ENCODE results near the gene LGR5. TPM values are rescaled to one million over a fixed set of nuclear protein-coding genes. Genes with fewer than 3 reads are reported as not detected.

The LGR5 gene, protein sequence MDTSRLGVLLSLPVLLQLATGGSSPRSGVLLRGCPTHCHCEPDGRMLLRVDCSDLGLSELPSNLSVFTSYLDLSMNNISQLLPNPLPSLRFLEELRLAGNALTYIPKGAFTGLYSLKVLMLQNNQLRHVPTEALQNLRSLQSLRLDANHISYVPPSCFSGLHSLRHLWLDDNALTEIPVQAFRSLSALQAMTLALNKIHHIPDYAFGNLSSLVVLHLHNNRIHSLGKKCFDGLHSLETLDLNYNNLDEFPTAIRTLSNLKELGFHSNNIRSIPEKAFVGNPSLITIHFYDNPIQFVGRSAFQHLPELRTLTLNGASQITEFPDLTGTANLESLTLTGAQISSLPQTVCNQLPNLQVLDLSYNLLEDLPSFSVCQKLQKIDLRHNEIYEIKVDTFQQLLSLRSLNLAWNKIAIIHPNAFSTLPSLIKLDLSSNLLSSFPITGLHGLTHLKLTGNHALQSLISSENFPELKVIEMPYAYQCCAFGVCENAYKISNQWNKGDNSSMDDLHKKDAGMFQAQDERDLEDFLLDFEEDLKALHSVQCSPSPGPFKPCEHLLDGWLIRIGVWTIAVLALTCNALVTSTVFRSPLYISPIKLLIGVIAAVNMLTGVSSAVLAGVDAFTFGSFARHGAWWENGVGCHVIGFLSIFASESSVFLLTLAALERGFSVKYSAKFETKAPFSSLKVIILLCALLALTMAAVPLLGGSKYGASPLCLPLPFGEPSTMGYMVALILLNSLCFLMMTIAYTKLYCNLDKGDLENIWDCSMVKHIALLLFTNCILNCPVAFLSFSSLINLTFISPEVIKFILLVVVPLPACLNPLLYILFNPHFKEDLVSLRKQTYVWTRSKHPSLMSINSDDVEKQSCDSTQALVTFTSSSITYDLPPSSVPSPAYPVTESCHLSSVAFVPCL
- total RNA-seq: not detected

DNA sequence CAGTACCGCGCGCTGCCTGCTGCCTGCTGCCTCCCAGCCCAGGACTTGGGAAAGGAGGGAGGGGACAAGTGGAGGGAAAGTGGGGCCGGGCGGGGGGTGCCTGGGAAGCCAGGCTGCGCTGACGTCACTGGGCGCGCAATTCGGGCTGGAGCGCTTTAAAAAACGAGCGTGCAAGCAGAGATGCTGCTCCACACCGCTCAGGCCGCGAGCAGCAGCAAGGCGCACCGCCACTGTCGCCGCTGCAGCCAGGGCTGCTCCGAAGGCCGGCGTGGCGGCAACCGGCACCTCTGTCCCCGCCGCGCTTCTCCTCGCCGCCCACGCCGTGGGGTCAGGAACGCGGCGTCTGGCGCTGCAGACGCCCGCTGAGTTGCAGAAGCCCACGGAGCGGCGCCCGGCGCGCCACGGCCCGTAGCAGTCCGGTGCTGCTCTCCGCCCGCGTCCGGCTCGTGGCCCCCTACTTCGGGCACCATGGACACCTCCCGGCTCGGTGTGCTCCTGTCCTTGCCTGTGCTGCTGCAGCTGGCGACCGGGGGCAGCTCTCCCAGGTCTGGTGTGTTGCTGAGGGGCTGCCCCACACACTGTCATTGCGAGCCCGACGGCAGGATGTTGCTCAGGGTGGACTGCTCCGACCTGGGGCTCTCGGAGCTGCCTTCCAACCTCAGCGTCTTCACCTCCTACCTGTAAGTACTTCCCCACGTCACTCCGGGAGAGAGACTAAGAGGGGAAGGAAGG lies at the start of gene LGR5:
LGR5 (plus strand) TSS at position 186 of the 732 bp plus-strand sequence; CDS start at position 469, 283 bp downstream.
- DNase-seq: peak; percentile 46
- Mint-ChIP-seq H3K27ac (no peak within 1 kb of the TSS), H3K4me1 (peaks cover 19% of the 10 kb centered on the region), H3K9me3 (ENCODE audit: low read depth) (peaks cover 18% of the 10 kb centered on the region), H3K27me3 (peaks cover 44% of the 10 kb centered on the region), H3K4me3 (peak within 1 kb of the TSS; percentile 69), H3K36me3 (ENCODE audit: low read depth) (no peaks in the 10 kb centered on the region)
- ChIA-PET CTCF (no interaction called here), POLR2A (no interaction called here)
- ATAC-seq: peak; percentile 64
- intact Hi-C loops (cut with DNase I, micrococcal nuclease): no loop called here

DNA sequence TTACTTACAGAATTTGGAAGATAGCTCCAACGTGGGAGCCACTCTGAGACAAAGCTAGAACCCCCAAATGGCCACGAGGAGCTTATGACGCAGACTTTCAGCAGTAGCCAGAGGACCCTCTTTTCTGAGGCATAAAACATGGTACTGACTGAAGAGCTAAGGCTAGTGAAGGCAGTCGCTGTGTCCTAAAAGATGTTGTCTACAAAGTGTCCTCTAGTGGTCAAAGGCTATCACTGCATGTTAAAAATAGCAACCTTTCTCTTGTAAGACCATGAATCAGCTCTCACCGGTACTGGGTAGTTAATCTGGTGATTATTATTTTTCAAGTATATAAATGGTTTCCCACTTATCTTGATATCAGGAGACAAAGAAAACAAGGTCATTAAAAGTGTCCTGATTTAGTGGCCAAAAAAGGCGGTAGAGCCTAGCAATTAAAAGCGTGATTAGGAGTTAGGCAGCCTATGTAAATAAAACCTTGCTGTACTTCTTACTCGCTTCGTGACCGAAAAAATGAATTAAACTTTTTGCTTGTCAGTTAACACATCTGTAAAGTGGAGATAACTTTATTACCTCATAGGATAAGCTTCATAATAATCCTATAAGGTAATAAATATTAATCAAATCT lies 47.0 kb upstream of the LGR5 start:
- POLR2A ChIA-PET: no interaction called here
- intact Hi-C loops (cut with DNase I, micrococcal nuclease): loop anchor here (2.0 to 10.0 kb wide), 4 partner anchors 175 to 660 kb away; no protein-coding TSS in a partner anchor
- no peak overlapping the region for H3K27ac Mint-ChIP-seq
- ATAC-seq: peak; percentile 69
- H3K4me1 Mint-ChIP-seq: no peaks in the 10 kb centered on the region
- H3K27me3 Mint-ChIP-seq: peaks cover 11% of the 10 kb centered on the region
- no peaks in the 10 kb centered on the region for H3K9me3 Mint-ChIP-seq (ENCODE audit: low read depth)
- no peaks in the 10 kb centered on the region for H3K36me3 Mint-ChIP-seq (ENCODE audit: low read depth)
- no peak overlapping the region for H3K4me3 Mint-ChIP-seq
- CTCF ChIA-PET: interaction anchor here (0.7 to 2.6 kb wide), 10 partner anchors 9 to 250 kb away, joined by 3 to 27 read pairs (median 4); no protein-coding TSS in a partner anchor
- peak; percentile 6 for DNase-seq

DNA sequence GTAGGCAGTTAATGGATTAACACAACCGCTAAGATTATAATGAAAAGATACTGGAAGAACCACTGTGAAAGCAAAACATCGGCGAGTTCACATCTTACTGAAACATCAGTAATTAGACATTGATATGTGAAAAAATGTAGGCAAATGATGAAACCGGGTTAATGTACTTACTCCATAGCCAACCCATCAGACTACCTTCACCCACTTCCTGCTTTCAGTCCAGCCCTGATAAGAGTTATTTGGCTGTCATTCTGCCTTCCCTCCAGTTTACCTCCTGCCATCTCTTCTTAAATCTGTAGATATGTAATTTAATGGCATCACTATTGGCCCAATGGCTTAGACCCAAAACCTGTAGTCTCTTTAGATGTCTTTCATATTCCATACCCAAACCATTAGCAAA lies 46.0 kb upstream of the LGR5 start:
- Mint-ChIP-seq H3K4me3 (no peak overlapping the region), H3K27me3 (peaks cover 11% of the 10 kb centered on the region), H3K4me1 (no peaks in the 10 kb centered on the region), H3K36me3 (ENCODE audit: low read depth) (no peaks in the 10 kb centered on the region), H3K27ac (no peak overlapping the region), H3K9me3 (ENCODE audit: low read depth) (no peaks in the 10 kb centered on the region)
- intact Hi-C loops (cut with DNase I, micrococcal nuclease): loop anchor here (2.0 to 10.0 kb wide), 4 partner anchors 176 to 661 kb away; no protein-coding TSS in a partner anchor
- POLR2A ChIA-PET: no interaction called here
- ATAC-seq (no peak), DNase-seq (no peak)
- CTCF ChIA-PET: interaction anchor here (1.0 to 2.6 kb wide), 4 partner anchors 8 to 235 kb away, joined by 3 to 27 read pairs (median 12); no protein-coding TSS in a partner anchor

DNA sequence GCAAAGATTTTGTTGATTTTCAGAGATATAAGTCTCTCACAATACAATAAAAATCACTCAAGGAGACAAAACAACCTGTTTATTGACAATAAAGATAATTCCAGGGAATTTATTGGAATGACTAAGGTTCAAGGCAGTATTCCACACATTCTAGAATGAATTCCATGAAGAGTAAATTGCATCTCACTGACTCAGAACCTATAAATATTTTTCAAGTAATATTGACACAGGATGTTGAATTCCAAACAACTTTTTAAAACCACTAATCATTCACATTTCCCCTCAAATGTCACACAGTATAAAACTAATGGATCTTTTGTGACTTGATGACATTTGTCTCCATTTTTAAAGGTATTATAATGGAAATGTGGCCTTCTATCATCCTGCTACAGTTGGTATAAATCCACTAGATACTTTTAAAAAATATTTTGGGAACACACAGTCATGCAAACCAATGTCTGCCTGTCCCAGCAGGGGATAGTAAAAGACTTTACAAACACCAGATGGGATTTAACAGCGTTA lies 42.1 kb upstream of the LGR5 start:
- CTCF ChIA-PET: no interaction called here
- Mint-ChIP-seq H3K4me1 (no peaks in the 10 kb centered on the region), H3K27ac (no peak overlapping the region), H3K4me3 (no peak overlapping the region), H3K27me3 (peaks cover 7% of the 10 kb centered on the region), H3K9me3 (ENCODE audit: low read depth) (no peaks in the 10 kb centered on the region), H3K36me3 (ENCODE audit: low read depth) (no peaks in the 10 kb centered on the region)
- intact Hi-C loops (cut with DNase I, micrococcal nuclease): loop anchor here in 1 of 2 experiments (10.0 kb wide), 1 partner anchor 183 kb away; no protein-coding TSS in a partner anchor
- DNase-seq (no peak), ATAC-seq (no peak)
- POLR2A ChIA-PET: no interaction called here

DNA sequence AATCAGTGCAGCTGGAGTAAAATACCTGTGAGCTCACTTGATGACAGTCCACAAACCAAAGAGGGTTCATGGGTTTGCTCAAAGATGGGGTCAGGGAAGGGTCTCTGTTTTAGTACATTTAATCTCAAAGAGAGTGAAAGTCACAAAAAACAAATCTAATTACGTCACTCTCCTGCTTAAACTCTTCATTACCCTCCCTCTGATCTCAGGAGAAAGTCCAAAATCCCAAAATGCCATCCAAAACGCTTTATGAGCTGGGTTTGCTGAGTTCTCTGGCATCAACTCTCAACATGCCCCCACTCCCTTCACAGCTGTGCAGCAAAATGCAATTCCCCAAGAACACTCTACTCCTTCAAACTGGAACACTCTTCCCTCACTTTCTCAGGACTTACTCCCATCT lies 40.4 kb upstream of the LGR5 start:
- Mint-ChIP-seq H3K9me3 (ENCODE audit: low read depth) (no peaks in the 10 kb centered on the region), H3K4me3 (no peak overlapping the region), H3K36me3 (ENCODE audit: low read depth) (no peaks in the 10 kb centered on the region), H3K27me3 (peaks cover 18% of the 10 kb centered on the region), H3K4me1 (no peaks in the 10 kb centered on the region), H3K27ac (no peak overlapping the region)
- intact Hi-C loops (cut with DNase I, micrococcal nuclease): loop anchor here in 1 of 2 experiments (10.0 kb wide), 1 partner anchor 184 kb away; no protein-coding TSS in a partner anchor
- ChIA-PET POLR2A (no interaction called here), CTCF (interaction anchor here (0.6 to 1.0 kb wide), 2 partner anchors 8 to 150 kb away, joined by 3 to 4 read pairs; no protein-coding TSS in a partner anchor)
- no peak for DNase-seq
- no peak for ATAC-seq

DNA sequence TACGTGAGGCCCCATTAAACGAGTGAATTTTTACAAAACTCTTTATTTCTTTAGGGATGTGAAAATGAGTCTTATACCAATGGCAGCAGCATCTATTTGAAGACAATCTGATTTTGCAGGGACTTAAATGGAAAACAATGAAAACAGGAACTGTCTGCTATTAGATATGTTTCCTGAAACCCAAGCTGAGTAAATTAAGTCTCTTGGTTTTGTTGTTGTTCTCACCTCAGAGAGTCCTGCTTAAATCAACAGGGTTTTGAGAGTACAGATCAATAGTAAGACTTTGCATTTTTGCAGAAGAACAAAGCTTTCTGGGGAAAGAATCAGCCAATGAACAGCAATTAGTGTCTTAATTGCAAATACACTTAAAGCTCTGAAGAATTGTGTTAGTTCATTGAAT lies 39.1 kb upstream of the LGR5 start:
- CTCF ChIA-PET: interaction anchor here (3.6 kb wide), 1 partner anchor 8 kb away, joined by 20 read pairs; no protein-coding TSS in a partner anchor
- intact Hi-C loops (cut with DNase I, micrococcal nuclease): no loop called here
- peaks cover 2% of the 10 kb centered on the region for H3K9me3 Mint-ChIP-seq (ENCODE audit: low read depth)
- no peaks in the 10 kb centered on the region for H3K4me1 Mint-ChIP-seq
- no peak for ATAC-seq
- no peak for DNase-seq
- no peak overlapping the region for H3K4me3 Mint-ChIP-seq
- peaks cover 23% of the 10 kb centered on the region for H3K27me3 Mint-ChIP-seq
- no peaks in the 10 kb centered on the region for H3K36me3 Mint-ChIP-seq (ENCODE audit: low read depth)
- no peak overlapping the region for H3K27ac Mint-ChIP-seq
- POLR2A ChIA-PET: no interaction called here

DNA sequence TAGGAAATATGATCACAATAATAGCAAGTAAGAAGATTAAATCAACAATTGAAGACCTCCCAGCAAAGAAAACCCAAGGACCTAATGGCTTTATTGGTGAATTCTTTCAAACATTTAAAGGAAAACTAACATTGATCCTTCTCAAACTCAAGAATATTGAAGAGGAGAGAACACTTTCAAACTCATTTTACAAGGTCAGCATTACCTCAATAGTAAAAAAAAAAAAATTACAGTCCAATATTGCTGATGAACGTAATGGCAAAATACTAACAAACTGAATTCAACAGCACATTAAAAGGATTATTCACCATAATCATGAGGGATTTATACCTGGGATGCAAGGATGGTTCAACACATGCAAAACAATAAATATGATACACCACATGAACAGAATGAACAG lies 33.7 kb upstream of the LGR5 start:
- ChIA-PET POLR2A (no interaction called here), CTCF (interaction anchor here (0.9 kb wide), 1 partner anchor 10 kb away, joined by 5 read pairs; no protein-coding TSS in a partner anchor)

DNA sequence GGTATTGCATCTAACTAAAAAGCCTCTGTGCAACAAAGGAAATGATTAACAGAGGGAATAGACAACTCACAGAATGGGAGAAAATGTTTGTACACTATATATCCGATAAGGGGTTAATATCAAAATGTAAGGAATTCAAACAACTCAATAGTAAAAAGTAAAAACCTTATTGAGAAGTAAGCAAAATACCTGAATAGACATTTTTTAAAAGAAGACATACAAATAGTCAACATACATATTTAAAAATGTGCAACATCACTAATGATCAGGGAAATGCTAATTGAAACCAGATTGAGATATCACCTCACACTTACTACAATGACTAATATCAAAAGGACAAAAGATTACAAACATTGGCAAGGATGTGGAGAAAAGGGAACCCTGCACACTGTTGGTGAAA lies 31.9 kb upstream of the LGR5 start:
- no peak overlapping the region for H3K27ac Mint-ChIP-seq
- no peaks in the 10 kb centered on the region for H3K36me3 Mint-ChIP-seq (ENCODE audit: low read depth)
- H3K4me3 Mint-ChIP-seq: no peak overlapping the region
- H3K27me3 Mint-ChIP-seq: peaks cover 24% of the 10 kb centered on the region
- no peaks in the 10 kb centered on the region for H3K4me1 Mint-ChIP-seq
- DNase-seq (no peak), ATAC-seq (no peak)
- intact Hi-C loops (cut with DNase I, micrococcal nuclease): no loop called here
- POLR2A ChIA-PET: no interaction called here
- CTCF ChIA-PET: interaction anchor here (1.2 kb wide), 1 partner anchor 15 kb away, joined by 3 read pairs; no protein-coding TSS in a partner anchor
- H3K9me3 Mint-ChIP-seq (ENCODE audit: low read depth): peaks cover 19% of the 10 kb centered on the region

More for the DNA sequence above, 33.7 kb upstream of the LGR5 start:
- no peaks in the 10 kb centered on the region for H3K36me3 Mint-ChIP-seq (ENCODE audit: low read depth)
- peaks cover 13% of the 10 kb centered on the region for H3K9me3 Mint-ChIP-seq (ENCODE audit: low read depth)
- intact Hi-C loops (cut with DNase I, micrococcal nuclease): no loop called here
- H3K4me1 Mint-ChIP-seq: no peaks in the 10 kb centered on the region
- ATAC-seq (no peak), DNase-seq (no peak)
- H3K27me3 Mint-ChIP-seq: peaks cover 29% of the 10 kb centered on the region
- H3K27ac Mint-ChIP-seq: no peak overlapping the region
- H3K4me3 Mint-ChIP-seq: no peak overlapping the region

DNA sequence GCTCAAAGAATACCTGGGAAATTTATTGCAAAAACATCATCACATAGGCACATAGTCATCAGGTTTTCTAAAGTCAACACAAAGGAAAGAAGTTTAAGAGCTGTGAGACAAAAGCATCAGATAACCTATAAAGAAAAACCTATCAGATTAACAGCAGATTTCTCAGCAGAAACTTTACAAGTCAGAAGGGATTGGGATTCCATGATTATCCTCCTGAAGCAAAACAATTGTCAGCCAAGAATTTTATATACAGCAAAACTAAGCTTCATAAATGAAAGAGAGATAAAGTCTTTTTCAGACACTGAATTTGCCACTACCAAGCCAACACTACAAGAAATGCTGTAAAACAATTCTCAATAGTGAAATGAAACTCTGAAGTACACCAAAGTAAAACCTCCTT lies 28.8 kb upstream of the LGR5 start:
- Mint-ChIP-seq H3K27me3 (peaks cover 8% of the 10 kb centered on the region), H3K36me3 (ENCODE audit: low read depth) (no peaks in the 10 kb centered on the region), H3K9me3 (ENCODE audit: low read depth) (peaks cover 18% of the 10 kb centered on the region), H3K4me1 (no peaks in the 10 kb centered on the region), H3K27ac (no peak overlapping the region), H3K4me3 (no peak overlapping the region)
- CTCF ChIA-PET: interaction anchor here (0.7 to 1.0 kb wide), 2 partner anchors 131 to 336 kb away, joined by 3 to 4 read pairs; no protein-coding TSS in a partner anchor
- ATAC-seq (no peak), DNase-seq (no peak)
- POLR2A ChIA-PET: no interaction called here
- intact Hi-C loops (cut with DNase I, micrococcal nuclease): no loop called here

DNA sequence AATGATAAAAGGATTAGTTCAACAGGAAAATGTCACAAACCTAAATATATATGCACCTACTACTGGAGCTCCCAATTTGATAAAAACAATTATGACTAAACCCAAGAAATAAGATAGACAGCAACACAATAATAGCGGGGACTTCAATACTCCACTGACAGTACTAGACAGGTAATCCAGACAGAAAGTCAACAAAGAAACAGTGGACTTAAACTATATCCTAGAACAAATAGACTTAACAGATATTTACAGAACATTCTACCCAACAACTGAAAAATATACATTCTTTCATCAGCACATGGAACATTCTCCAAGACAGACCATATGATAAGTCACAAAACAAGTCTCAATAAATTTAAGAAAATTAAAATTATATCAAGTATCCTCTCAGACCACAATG lies 28.0 kb upstream of the LGR5 start:
- DNase-seq: no peak
- H3K27me3 Mint-ChIP-seq: peaks cover 5% of the 10 kb centered on the region
- no peak overlapping the region for H3K27ac Mint-ChIP-seq
- H3K4me3 Mint-ChIP-seq: no peak overlapping the region
- H3K9me3 Mint-ChIP-seq (ENCODE audit: low read depth): peaks cover 18% of the 10 kb centered on the region
- no peaks in the 10 kb centered on the region for H3K4me1 Mint-ChIP-seq
- ATAC-seq: no peak
- intact Hi-C loops (cut with DNase I, micrococcal nuclease): no loop called here
- CTCF ChIA-PET: no interaction called here
- H3K36me3 Mint-ChIP-seq (ENCODE audit: low read depth): no peaks in the 10 kb centered on the region
- POLR2A ChIA-PET: no interaction called here
